ENCODE measurements around the gene NT5DC1.

The NT5DC1 gene

GRCh38 chr6:116078945-116079344 lies 21.7 kb upstream of the NT5DC1 start:
- H3K9me3 ChIP-seq (ENCODE audit: insufficient read depth, low read depth, low read length) = no peaks in the 10 kb centered on the region
- no peaks in the 10 kb centered on the region for H4K20me1 ChIP-seq (ENCODE audit: insufficient read depth, low read length, poor library complexity, severe bottlenecking)
- H3K27me3 ChIP-seq (ENCODE audit: insufficient read depth, low read length, poor library complexity, severe bottlenecking) = no peaks in the 10 kb centered on the region
- H3K4me3 ChIP-seq (ENCODE audit: low read length, poor library complexity, severe bottlenecking) = no peak overlapping the region
- H3K4me2 ChIP-seq (ENCODE audit: low read depth, low read length, poor library complexity, severe bottlenecking) = no peak overlapping the region
- H3K4me1 ChIP-seq (ENCODE audit: insufficient read depth, low read length, poor library complexity, severe bottlenecking) = no peaks in the 10 kb centered on the region
- H3K9me2 ChIP-seq (replicated peaks; ENCODE audit: low read depth, low read length) = no peaks in the 10 kb centered on the region
- no peak overlapping the region for H2AFZ ChIP-seq (ENCODE audit: low read length)
- H3F3A ChIP-seq (ENCODE audit: low read depth) = no peaks in the 10 kb centered on the region
- no peaks in the 10 kb centered on the region for H3K79me2 ChIP-seq (ENCODE audit: insufficient read depth, low read length)
- TF ChIP-seq EZH2phosphoT487 (IDR thresholded peaks at IDR 0.05; ENCODE audit: borderline replicate concordance) (no peak), CTCF (conservative IDR thresholded peaks at IDR 0.05; ENCODE audit: low read length) (no peak)
- H3K36me3 ChIP-seq (ENCODE audit: insufficient read depth, low read length) = no peaks in the 10 kb centered on the region
- no peak overlapping the region for H3K9ac ChIP-seq (ENCODE audit: low read depth, low read length, poor library complexity, severe bottlenecking)

GRCh38 chr6:116083052-116083451 lies 17.6 kb upstream of the NT5DC1 start:
- H3K79me2 ChIP-seq (ENCODE audit: insufficient read depth, low read length) = no peaks in the 10 kb centered on the region
- no peak overlapping the region for H3K4me2 ChIP-seq (ENCODE audit: low read depth, low read length, poor library complexity, severe bottlenecking)
- H3K27me3 ChIP-seq (ENCODE audit: insufficient read depth, low read length, poor library complexity, severe bottlenecking) = no peaks in the 10 kb centered on the region

GRCh38 chr6:116084284-116084683 lies 16.4 kb upstream of the NT5DC1 start:
- Histone ChIP-seq H3K36me3 (ENCODE audit: insufficient read depth, low read length) (no peaks in the 10 kb centered on the region), H3K9me3 (ENCODE audit: insufficient read depth, low read depth, low read length) (no peaks in the 10 kb centered on the region), H3K4me2 (ENCODE audit: low read depth, low read length, poor library complexity, severe bottlenecking) (no peak overlapping the region), H2AFZ (ENCODE audit: low read length) (no peak overlapping the region), H3K79me2 (ENCODE audit: insufficient read depth, low read length) (no peaks in the 10 kb centered on the region), H3F3A (ENCODE audit: low read depth) (no peaks in the 10 kb centered on the region), H3K4me1 (ENCODE audit: insufficient read depth, low read length, poor library complexity, severe bottlenecking) (no peaks in the 10 kb centered on the region), H4K20me1 (ENCODE audit: insufficient read depth, low read length, poor library complexity, severe bottlenecking) (no peaks in the 10 kb centered on the region), H3K9me2 (replicated peaks; ENCODE audit: low read depth, low read length) (no peaks in the 10 kb centered on the region; the same call in 1 of the 2 replicates), H3K9ac (ENCODE audit: low read depth, low read length, poor library complexity, severe bottlenecking) (no peak overlapping the region), H3K4me3 (ENCODE audit: low read length, poor library complexity, severe bottlenecking) (no peak overlapping the region), H3K27me3 (ENCODE audit: insufficient read depth, low read length, poor library complexity, severe bottlenecking) (no peaks in the 10 kb centered on the region)
- TF ChIP-seq EZH2phosphoT487 (IDR thresholded peaks at IDR 0.05; ENCODE audit: borderline replicate concordance) (no peak), CTCF (conservative IDR thresholded peaks at IDR 0.05; ENCODE audit: low read length) (no peak)

More at GRCh38 chr6:116083052-116083451, 17.6 kb upstream of the NT5DC1 start:
- Histone ChIP-seq H2AFZ (ENCODE audit: low read length) (no peak overlapping the region), H3K4me3 (ENCODE audit: low read length, poor library complexity, severe bottlenecking) (no peak overlapping the region), H3K36me3 (ENCODE audit: insufficient read depth, low read length) (no peaks in the 10 kb centered on the region), H3K9ac (ENCODE audit: low read depth, low read length, poor library complexity, severe bottlenecking) (no peak overlapping the region), H3K9me2 (replicated peaks; ENCODE audit: low read depth, low read length) (no peaks in the 10 kb centered on the region; the same call in 1 of the 2 replicates), H3K9me3 (ENCODE audit: insufficient read depth, low read depth, low read length) (no peaks in the 10 kb centered on the region), H3K4me1 (ENCODE audit: insufficient read depth, low read length, poor library complexity, severe bottlenecking) (no peaks in the 10 kb centered on the region), H4K20me1 (ENCODE audit: insufficient read depth, low read length, poor library complexity, severe bottlenecking) (no peaks in the 10 kb centered on the region), H3F3A (ENCODE audit: low read depth) (no peaks in the 10 kb centered on the region)
- TF ChIP-seq EZH2phosphoT487 (IDR thresholded peaks at IDR 0.05; ENCODE audit: borderline replicate concordance) = no peak
- no peak for TF ChIP-seq CTCF (conservative IDR thresholded peaks at IDR 0.05; ENCODE audit: low read length)

All from Loucy (cell line).